Testis (tissue), 3 donors: ENCODE measurements around the gene VEGFA. TPM values are rescaled to one million over a fixed set of nuclear protein-coding genes. Genes with fewer than 3 reads are reported as not detected.

ENCODE experiments used
- DNase-seq: peaks from one replicate; pipeline ENCODE4 v3.0.0-alpha.2; 2019
- H3K27ac ChIP-seq, 2 donors: fragments of 200-600 bp; sonication (generic); one replicate each; pipeline ENCODE4 v1.5.1; 2019
- H3K27me3 ChIP-seq: fragments of 200-600 bp; sonication (generic); one replicate; pipeline ENCODE4 v1.5.1; 2019
- H3K36me3 ChIP-seq: fragments of 200-600 bp; sonication (generic); one replicate; pipeline ENCODE4 v1.5.1; 2017; ENCODE audit warnings: low read depth; ENCODE audit errors: missing control alignments
- H3K4me1 ChIP-seq: fragments of 200-600 bp; sonication (generic); one replicate; pipeline ENCODE4 v1.5.1; 2019
- H3K4me3 ChIP-seq, 2 donors: fragments of 200-600 bp; sonication (generic); one replicate each; pipeline ENCODE4 v1.5.1; 2017 to 2019
- H3K9me3 ChIP-seq: fragments of 200-600 bp; sonication (generic); one replicate; pipeline ENCODE4 v1.5.1; 2017
- CTCF ChIP-seq, 3 experiments: fragments of 450-650 bp in 2 of 3; fragments of 200-600 bp in 1 of 3; sonication (generic) in 1 of 3; IDR thresholded peaks; one replicate each; pipeline ENCODE4 v1.5.1; 2016 to 2019; ENCODE audit warnings: antibody characterized with exemption in 3 of 3, mild to moderate bottlenecking in 2 of 3, moderate library complexity in 1 of 3
- POLR2A ChIP-seq: fragments of 450-650 bp; IDR thresholded peaks from one replicate; pipeline ENCODE4 v1.6.1; 2017; ENCODE audit warnings: antibody characterized with exemption, mild to moderate bottlenecking, moderate library complexity
- WGBS, 2 donors: methylation state at CpG; one replicate each; pipeline ENCODE4 v1.1.5; 2018; 5-methylcytosine and 5-hydroxymethylcytosine counted together
- intact Hi-C: fragments of 100-400 bp; cut with DNase I; formaldehyde crosslinking; loops from one replicate; pipeline ENCODE4 v1.15.1; 2023; ENCODE audit warnings: low total_unique reads
- polyA plus RNA-seq: library from polyadenylated mRNA; stranded (reverse); fragments of 350-450 nt; fragmentation: Illumina TruSeq; extraction: RNeasy Lipid Tissue Mini Kit (QIAGEN cat#74804); gene quantifications from one replicate; pipeline ENCODE4 v1.2.3, GENCODE V29; 2014; ENCODE audit warnings: low read depth, low replicate concordance; ENCODE audit not compliant: insufficient read depth
- total RNA-seq, 2 donors: library from RNA; depleted of rRNA; stranded (reverse); fragments of >200 nt; gene quantifications; one replicate each; pipeline ENCODE4 v1.2.3, GENCODE V29; 2016

The VEGFA gene
- total and polyA plus RNA-seq, 3 donors from 2014 or later = 6.1 to 15.2 (median 14.9) TPM

- no peaks in the 10 kb centered on the region for H3K27me3 ChIP-seq
- DNase-seq = no peak
- intact Hi-C loops = loop anchor here (10.0 kb wide), 1 partner anchor 179 kb away; no protein-coding TSS in a partner anchor
- H3K9me3 ChIP-seq = no peaks in the 10 kb centered on the region
- WGBS, 2 donors = 58 to 62% methylated on average over 4 of the region's 4 CpGs
- no peak overlapping the region for H3K4me3 ChIP-seq
- TF ChIP-seq POLR2A (no peak), CTCF (IDR thresholded peaks at IDR 0.05) (no peak)
- no peaks in the 10 kb centered on the region for H3K36me3 ChIP-seq
- H3K4me1 ChIP-seq = peaks cover 26% of the 10 kb centered on the region
- H3K27ac ChIP-seq = no peak overlapping the region
Measured at GRCh38 chr6:43775535-43775885, 5.5 kb downstream of the VEGFA start.

GRCh38 chr6:43776115-43776798, 6.2 kb downstream of the VEGFA start:
- H3K4me3 ChIP-seq = no peak overlapping the region
- H3K4me1 ChIP-seq = peaks cover 26% of the 10 kb centered on the region
- 92 to 94% methylated on average over 8 of the region's 8 CpGs for WGBS, 2 donors

GRCh38 chr6:43776799-43777776, 7.1 kb downstream of the VEGFA start:
- Histone ChIP-seq H3K27ac (no peak overlapping the region), H3K9me3 (no peaks in the 10 kb centered on the region), H3K36me3 (no peaks in the 10 kb centered on the region), H3K4me1 (peaks cover 23% of the 10 kb centered on the region), H3K27me3 (no peaks in the 10 kb centered on the region), H3K4me3 (no peak overlapping the region)
- WGBS, 2 donors = 85 to 88% methylated on average over 14 to 18 of the region's 18 CpGs
- no peak for DNase-seq
- TF ChIP-seq POLR2A = no peak
- no peak for TF ChIP-seq CTCF (IDR thresholded peaks at IDR 0.05)
- intact Hi-C loops = loop anchor here (10.0 kb wide), 1 partner anchor 178 kb away; no protein-coding TSS in a partner anchor

More at GRCh38 chr6:43776115-43776798, 6.2 kb downstream of the VEGFA start:
- Histone ChIP-seq H3K9me3 (no peaks in the 10 kb centered on the region), H3K27ac (no peak overlapping the region), H3K27me3 (no peaks in the 10 kb centered on the region), H3K36me3 (no peaks in the 10 kb centered on the region)
- intact Hi-C loops = loop anchor here (10.0 kb wide), 1 partner anchor 179 kb away; no protein-coding TSS in a partner anchor
- DNase-seq = no peak
- no peak for TF ChIP-seq POLR2A
- no peak for TF ChIP-seq CTCF (IDR thresholded peaks at IDR 0.05)

GRCh38 chr6:43778131-43778855, 8.3 kb downstream of the VEGFA start:
- intact Hi-C loops = loop anchor here (10.0 kb wide), 1 partner anchor 177 kb away; no protein-coding TSS in a partner anchor
- WGBS, 2 donors = 84 to 90% methylated on average over 4 of the region's 4 CpGs
- no peak for DNase-seq
- H3K4me1 ChIP-seq = peaks cover 13% of the 10 kb centered on the region
- no peaks in the 10 kb centered on the region for H3K9me3 ChIP-seq
- no peaks in the 10 kb centered on the region for H3K36me3 ChIP-seq
- TF ChIP-seq POLR2A (no peak), CTCF (IDR thresholded peaks at IDR 0.05) (no peak)
- no peak overlapping the region for H3K4me3 ChIP-seq
- H3K27ac ChIP-seq = no peak overlapping the region
- H3K27me3 ChIP-seq = no peaks in the 10 kb centered on the region
